GM23338 (cell line): Measurements from ENCODE around the gene RHBDL3. TPM values are rescaled to one million over a fixed set of nuclear protein-coding genes. Genes with fewer than 3 reads are reported as not detected.
A peak's percentile ranks its signal among the peaks of the same experiment; 100 is the strongest.

ENCODE experiments used
- ATAC-seq: fragments of 200-7000 bp; cut with Tn5 transposase; 3 replicates; pipeline ENCODE4 v1.9.1; 2020
- DNase-seq: peaks from one replicate; pipeline ENCODE4 v3.0.0-alpha.2; 2015; ENCODE audit warnings: low spot score
- H2AFZ ChIP-seq: fragments of 200-600 bp; sonication (generic); 2 replicates; pipeline ENCODE4 v1.8.0; 2016; ENCODE audit warnings: antibody characterized with exemption, mild to moderate bottlenecking, moderate library complexity
- H3F3A ChIP-seq: fragments of 200-600 bp; sonication (generic); replicated peaks from 2 replicates; pipeline ENCODE4 v1.8.0; 2017; ENCODE audit warnings: antibody characterized with exemption, mixed run types, low read depth
- H3K27ac ChIP-seq: fragments of 200-600 bp; sonication (generic); 2 replicates; pipeline ENCODE4 v1.6.1; 2016; ENCODE audit warnings: low read depth
- H3K27me3 ChIP-seq: fragments of 200-600 bp; sonication (generic); 2 replicates; pipeline ENCODE4 v1.8.0; 2016; ENCODE audit warnings: mild to moderate bottlenecking, mixed run types, moderate library complexity; ENCODE audit not compliant: insufficient read depth
- H3K36me3 ChIP-seq: fragments of 200-600 bp; sonication (generic); 2 replicates; pipeline ENCODE4 v1.8.0; 2016; ENCODE audit warnings: mild to moderate bottlenecking; ENCODE audit not compliant: insufficient read depth
- H3K4me1 ChIP-seq: fragments of 200-600 bp; sonication (generic); 2 replicates; pipeline ENCODE4 v1.8.0; 2016; ENCODE audit warnings: mild to moderate bottlenecking, moderate library complexity; ENCODE audit not compliant: insufficient read depth
- H3K4me2 ChIP-seq: fragments of 200-600 bp; sonication (generic); 2 replicates; pipeline ENCODE4 v1.7.1; 2017; ENCODE audit warnings: mixed run types
- H3K4me3 ChIP-seq: fragments of 200-600 bp; sonication (generic); 2 replicates; pipeline ENCODE4 v1.6.1; 2016; ENCODE audit warnings: mixed run types
- H3K79me2 ChIP-seq: fragments of 200-600 bp; sonication (generic); replicated peaks from 2 replicates; pipeline ENCODE4 v1.8.0; 2017; ENCODE audit warnings: mild to moderate bottlenecking; ENCODE audit not compliant: insufficient read depth
- H3K9me2 ChIP-seq: fragments of 200-600 bp; sonication (generic); 2 replicates; pipeline ENCODE4 v1.8.0; 2017; ENCODE audit not compliant: insufficient read depth
- H4K20me1 ChIP-seq: fragments of 200-600 bp; sonication (generic); replicated peaks from 2 replicates; pipeline ENCODE4 v1.8.0; 2017; ENCODE audit warnings: mild to moderate bottlenecking; ENCODE audit not compliant: insufficient read depth
- H3K27ac Mint-ChIP-seq: 2 replicates; pipeline ENCODE4 v1.8.0; 2020; ENCODE audit warnings: inconsistent platforms, mild to moderate bottlenecking, moderate library complexity, mixed read lengths
- H3K27me3 Mint-ChIP-seq: 3 replicates; pipeline ENCODE4 v1.8.0; 2022; ENCODE audit warnings: low read depth, mild to moderate bottlenecking, moderate library complexity, mixed read lengths, inconsistent platforms; ENCODE audit not compliant: insufficient read depth, poor library complexity
- H3K36me3 Mint-ChIP-seq: 3 replicates; pipeline ENCODE4 v1.8.0; 2021; ENCODE audit warnings: low read depth, mild to moderate bottlenecking, inconsistent platforms, moderate library complexity, mixed read lengths
- H3K4me1 Mint-ChIP-seq: 3 replicates; pipeline ENCODE4 v1.8.0; 2020; ENCODE audit warnings: mild to moderate bottlenecking, inconsistent platforms, mixed read lengths
- H3K4me3 Mint-ChIP-seq: 3 replicates; pipeline ENCODE4 v1.8.0; 2021; ENCODE audit warnings: moderate library complexity, mild to moderate bottlenecking, inconsistent platforms, mixed read lengths
- H3K9me3 Mint-ChIP-seq: 3 replicates; pipeline ENCODE4 v1.8.0; 2020; ENCODE audit warnings: moderate library complexity, mild to moderate bottlenecking, inconsistent platforms, mixed read lengths
- CREB1 ChIP-seq: fragments of 250-450 bp; sonication (Bioruptor Pico); IDR thresholded peaks from 2 replicates; pipeline ENCODE4 v1.5.0; 2020; ENCODE audit warnings: low read depth, mild to moderate bottlenecking, moderate library complexity
- JUNB ChIP-seq: IDR thresholded peaks from one replicate; pipeline ENCODE4 v1.6.1; 2016; ENCODE audit warnings: antibody characterized with exemption; ENCODE audit not compliant: unreplicated experiment
- NANOG ChIP-seq: IDR thresholded peaks from 2 replicates; pipeline ENCODE4 v1.6.1; 2016; ENCODE audit warnings: antibody characterized with exemption, borderline replicate concordance
- POLR2AphosphoS5 ChIP-seq: IDR thresholded peaks from 2 replicates; pipeline ENCODE4 v1.6.1; 2016; ENCODE audit warnings: antibody characterized with exemption, low read depth
- ZNF114 ChIP-seq: fragments of 250-450 bp; sonication (Bioruptor Pico); IDR thresholded peaks from 2 replicates; pipeline ENCODE4 v1.5.0; 2020; ENCODE audit warnings: mild to moderate bottlenecking, moderate library complexity
- ZNF331 ChIP-seq: fragments of 250-450 bp; sonication (Bioruptor Pico); IDR thresholded peaks from 2 replicates; pipeline ENCODE4 v1.5.0; 2020; ENCODE audit warnings: low read depth, mild to moderate bottlenecking, moderate library complexity
- polyA plus RNA-seq: library from polyadenylated mRNA; unstranded; fragments of >200 nt; fragmentation: Nextera tagmentation; extraction: Ambion mirVana; gene quantifications from 2 replicates; pipeline ENCODE4 v1.2.1, GENCODE V29; 2016
- total RNA-seq: library from RNA; depleted of rRNA; stranded (reverse); fragments of >200 nt; shearing (Covaris generic); gene quantifications from 2 replicates; pipeline ENCODE4 v1.2.3, GENCODE V29; 2014
- TF ChIP-seq, protein P1 (sequence below): fragments of 250-450 bp; sonication (Bioruptor Pico); IDR thresholded peaks from 2 replicates; pipeline ENCODE4 v1.5.0; 2020; ENCODE audit warnings: mild to moderate bottlenecking, moderate library complexity
- TF ChIP-seq, protein P2 (sequence below), 2 experiments: fragments of 200-600 bp in 1 of 2; sonication (generic) in 1 of 2; conservative IDR thresholded peaks; 2 replicates each; pipeline versions ENCODE4 v1.5.1 to v1.6.1; 2016 to 2017; ENCODE audit warnings: antibody characterized with exemption in 2 of 2, low read depth in 2 of 2, mild to moderate bottlenecking in 2 of 2, moderate library complexity in 1 of 2

RHBDL3 gene
- total and polyA plus RNA-seq, 2 experiments from 2014 or later = 2.3 to 8.1 TPM

DNA sequence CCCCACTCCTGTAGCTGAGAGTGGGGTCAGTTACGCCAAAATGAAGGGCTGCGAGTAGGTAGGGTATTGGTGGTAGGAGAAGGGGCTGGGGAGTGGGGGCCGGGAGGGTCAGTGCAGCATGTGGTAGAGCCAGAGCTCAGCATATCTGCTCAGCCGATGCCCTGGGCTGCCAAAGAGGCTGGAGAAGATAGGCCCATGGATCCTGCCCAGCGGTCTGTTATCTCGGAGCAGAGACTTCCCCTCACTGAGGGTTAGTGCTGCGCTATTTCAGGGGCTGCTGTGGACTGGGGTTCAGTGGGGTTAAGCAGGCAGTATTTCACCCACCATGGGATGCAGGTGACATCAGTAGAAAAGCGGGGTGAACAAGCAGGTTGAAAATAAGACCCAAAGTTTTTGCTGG is 19.7 kb downstream of the RHBDL3 start (continued):
- TF ChIP-seq, protein P1, sequence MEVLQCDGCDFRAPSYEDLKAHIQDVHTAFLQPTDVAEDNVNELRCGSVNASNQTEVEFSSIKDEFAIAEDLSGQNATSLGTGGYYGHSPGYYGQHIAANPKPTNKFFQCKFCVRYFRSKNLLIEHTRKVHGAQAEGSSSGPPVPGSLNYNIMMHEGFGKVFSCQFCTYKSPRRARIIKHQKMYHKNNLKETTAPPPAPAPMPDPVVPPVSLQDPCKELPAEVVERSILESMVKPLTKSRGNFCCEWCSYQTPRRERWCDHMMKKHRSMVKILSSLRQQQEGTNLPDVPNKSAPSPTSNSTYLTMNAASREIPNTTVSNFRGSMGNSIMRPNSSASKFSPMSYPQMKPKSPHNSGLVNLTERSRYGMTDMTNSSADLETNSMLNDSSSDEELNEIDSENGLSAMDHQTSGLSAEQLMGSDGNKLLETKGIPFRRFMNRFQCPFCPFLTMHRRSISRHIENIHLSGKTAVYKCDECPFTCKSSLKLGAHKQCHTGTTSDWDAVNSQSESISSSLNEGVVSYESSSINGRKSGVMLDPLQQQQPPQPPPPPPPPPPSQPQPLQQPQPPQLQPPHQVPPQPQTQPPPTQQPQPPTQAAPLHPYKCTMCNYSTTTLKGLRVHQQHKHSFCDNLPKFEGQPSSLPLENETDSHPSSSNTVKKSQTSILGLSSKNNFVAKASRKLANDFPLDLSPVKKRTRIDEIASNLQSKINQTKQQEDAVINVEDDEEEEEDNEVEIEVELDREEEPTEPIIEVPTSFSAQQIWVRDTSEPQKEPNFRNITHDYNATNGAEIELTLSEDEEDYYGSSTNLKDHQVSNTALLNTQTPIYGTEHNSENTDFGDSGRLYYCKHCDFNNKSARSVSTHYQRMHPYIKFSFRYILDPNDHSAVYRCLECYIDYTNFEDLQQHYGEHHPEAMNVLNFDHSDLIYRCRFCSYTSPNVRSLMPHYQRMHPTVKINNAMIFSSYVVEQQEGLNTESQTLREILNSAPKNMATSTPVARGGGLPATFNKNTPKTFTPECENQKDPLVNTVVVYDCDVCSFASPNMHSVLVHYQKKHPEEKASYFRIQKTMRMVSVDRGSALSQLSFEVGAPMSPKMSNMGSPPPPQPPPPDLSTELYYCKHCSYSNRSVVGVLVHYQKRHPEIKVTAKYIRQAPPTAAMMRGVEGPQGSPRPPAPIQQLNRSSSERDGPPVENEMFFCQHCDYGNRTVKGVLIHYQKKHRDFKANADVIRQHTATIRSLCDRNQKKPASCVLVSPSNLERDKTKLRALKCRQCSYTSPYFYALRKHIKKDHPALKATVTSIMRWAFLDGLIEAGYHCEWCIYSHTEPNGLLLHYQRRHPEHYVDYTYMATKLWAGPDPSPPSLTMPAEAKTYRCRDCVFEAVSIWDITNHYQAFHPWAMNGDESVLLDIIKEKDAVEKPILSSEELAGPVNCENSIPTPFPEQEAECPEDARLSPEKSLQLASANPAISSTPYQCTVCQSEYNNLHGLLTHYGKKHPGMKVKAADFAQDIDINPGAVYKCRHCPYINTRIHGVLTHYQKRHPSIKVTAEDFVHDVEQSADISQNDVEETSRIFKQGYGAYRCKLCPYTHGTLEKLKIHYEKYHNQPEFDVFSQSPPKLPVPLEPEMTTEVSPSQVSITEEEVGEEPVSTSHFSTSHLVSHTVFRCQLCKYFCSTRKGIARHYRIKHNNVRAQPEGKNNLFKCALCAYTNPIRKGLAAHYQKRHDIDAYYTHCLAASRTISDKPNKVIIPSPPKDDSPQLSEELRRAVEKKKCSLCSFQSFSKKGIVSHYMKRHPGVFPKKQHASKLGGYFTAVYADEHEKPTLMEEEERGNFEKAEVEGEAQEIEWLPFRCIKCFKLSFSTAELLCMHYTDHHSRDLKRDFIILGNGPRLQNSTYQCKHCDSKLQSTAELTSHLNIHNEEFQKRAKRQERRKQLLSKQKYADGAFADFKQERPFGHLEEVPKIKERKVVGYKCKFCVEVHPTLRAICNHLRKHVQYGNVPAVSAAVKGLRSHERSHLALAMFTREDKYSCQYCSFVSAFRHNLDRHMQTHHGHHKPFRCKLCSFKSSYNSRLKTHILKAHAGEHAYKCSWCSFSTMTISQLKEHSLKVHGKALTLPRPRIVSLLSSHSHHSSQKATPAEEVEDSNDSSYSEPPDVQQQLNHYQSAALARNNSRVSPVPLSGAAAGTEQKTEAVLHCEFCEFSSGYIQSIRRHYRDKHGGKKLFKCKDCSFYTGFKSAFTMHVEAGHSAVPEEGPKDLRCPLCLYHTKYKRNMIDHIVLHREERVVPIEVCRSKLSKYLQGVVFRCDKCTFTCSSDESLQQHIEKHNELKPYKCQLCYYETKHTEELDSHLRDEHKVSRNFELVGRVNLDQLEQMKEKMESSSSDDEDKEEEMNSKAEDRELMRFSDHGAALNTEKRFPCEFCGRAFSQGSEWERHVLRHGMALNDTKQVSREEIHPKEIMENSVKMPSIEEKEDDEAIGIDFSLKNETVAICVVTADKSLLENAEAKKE (CRISPR knock-in tag) = no peak
- TF ChIP-seq CREB1 (CRISPR knock-in tag) (no peak), JUNB (no peak)
- TF ChIP-seq, protein P2, sequence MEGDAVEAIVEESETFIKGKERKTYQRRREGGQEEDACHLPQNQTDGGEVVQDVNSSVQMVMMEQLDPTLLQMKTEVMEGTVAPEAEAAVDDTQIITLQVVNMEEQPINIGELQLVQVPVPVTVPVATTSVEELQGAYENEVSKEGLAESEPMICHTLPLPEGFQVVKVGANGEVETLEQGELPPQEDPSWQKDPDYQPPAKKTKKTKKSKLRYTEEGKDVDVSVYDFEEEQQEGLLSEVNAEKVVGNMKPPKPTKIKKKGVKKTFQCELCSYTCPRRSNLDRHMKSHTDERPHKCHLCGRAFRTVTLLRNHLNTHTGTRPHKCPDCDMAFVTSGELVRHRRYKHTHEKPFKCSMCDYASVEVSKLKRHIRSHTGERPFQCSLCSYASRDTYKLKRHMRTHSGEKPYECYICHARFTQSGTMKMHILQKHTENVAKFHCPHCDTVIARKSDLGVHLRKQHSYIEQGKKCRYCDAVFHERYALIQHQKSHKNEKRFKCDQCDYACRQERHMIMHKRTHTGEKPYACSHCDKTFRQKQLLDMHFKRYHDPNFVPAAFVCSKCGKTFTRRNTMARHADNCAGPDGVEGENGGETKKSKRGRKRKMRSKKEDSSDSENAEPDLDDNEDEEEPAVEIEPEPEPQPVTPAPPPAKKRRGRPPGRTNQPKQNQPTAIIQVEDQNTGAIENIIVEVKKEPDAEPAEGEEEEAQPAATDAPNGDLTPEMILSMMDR (conservative IDR thresholded peaks at IDR 0.05; ENCODE audit: low read depth in 2 of 2) = no peak

DNA sequence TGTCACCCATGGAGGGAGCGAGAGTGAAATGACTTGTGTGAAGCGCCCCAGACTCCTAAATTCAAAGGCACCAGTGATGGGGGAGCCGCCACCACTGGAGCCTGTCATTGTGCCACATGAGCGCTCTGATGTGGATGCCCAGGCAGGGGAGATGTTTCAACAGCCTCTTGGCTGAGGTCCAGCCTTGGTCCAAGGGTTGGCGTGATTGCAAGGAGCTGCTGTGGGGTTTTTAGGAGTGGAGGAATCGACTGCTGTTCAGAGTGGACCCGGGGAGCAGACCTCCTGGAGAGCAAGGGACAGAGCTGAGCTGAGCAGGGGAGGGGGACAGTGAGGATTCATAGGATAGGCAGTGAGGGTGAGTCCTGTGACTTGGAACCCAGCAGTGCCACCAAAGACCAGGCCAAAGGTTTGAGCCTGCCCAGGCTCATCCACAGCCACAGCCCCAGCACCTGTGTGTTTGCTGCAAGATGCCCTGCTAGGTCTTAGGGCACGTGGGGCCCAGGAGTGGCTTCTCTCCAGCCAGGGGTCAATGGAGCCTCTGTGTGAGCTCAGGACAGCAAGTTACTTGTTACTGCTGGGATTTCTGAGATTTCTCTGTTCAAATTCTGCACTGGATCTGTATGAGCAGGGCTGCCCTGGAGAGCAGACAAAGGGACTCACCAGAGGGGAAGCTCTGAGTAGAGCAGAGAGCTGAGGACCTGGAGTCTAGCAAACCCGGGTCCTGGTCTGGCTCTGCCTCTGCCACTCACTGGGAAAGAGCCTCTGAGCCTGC is 20.3 kb downstream of the RHBDL3 start:
- H3F3A ChIP-seq = peaks cover 28% of the 10 kb centered on the region
- H3K4me2 ChIP-seq = no peak overlapping the region
- H4K20me1 ChIP-seq = no peaks in the 10 kb centered on the region
- H3K36me3 ChIP-seq = no peaks in the 10 kb centered on the region
- no peak overlapping the region for H3K4me3 ChIP-seq
- Mint-ChIP-seq H3K27ac (0 out of 2 replicates have a peak overlapping the region, but pooled peaks have one; percentile 43), H3K36me3 (no peaks in the 10 kb centered on the region; the same call in 2 of the 3 replicates), H3K9me3 (no peaks in the 10 kb centered on the region), H3K27me3 (peaks cover 8% of the 10 kb centered on the region), H3K4me1 (peaks cover 55% of the 10 kb centered on the region), H3K4me3 (no peak overlapping the region)
- H3K4me1 ChIP-seq = peaks cover 37% of the 10 kb centered on the region
- no peaks in the 10 kb centered on the region for H3K79me2 ChIP-seq
- ATAC-seq (no peak), DNase-seq (no peak)
- no peaks in the 10 kb centered on the region for H3K27me3 ChIP-seq
- no peak overlapping the region for H2AFZ ChIP-seq
- no peak overlapping the region for H3K27ac ChIP-seq
- no peaks in the 10 kb centered on the region for H3K9me2 ChIP-seq
- no peak for TF ChIP-seq POLR2AphosphoS5
- TF ChIP-seq JUNB = no peak
- TF ChIP-seq ZNF114 = no peak
- no peak for TF ChIP-seq NANOG
- TF ChIP-seq, protein P2 (conservative IDR thresholded peaks at IDR 0.05; ENCODE audit: low read depth in 2 of 2) = no peak
- no peak for TF ChIP-seq ZNF331 (CRISPR knock-in tag)
